Measurements from ENCODE around the gene HEXD. TPM values are rescaled to one million over a fixed set of nuclear protein-coding genes. Genes with fewer than 3 reads are reported as not detected.
"Not testable (repeated sequence)": the region's sequence is repeated elsewhere in the genome, so short reads cannot be mapped to it uniquely, and the experiment has no call there.

Gene HEXD
- total and polyA plus RNA-seq, 3 experiments from 2014 or later: 10.6 to 30.4 (median 29.6) TPM

- Histone ChIP-seq H3K36me3 (ENCODE audit: insufficient read depth, low read length) (no peaks in the 10 kb centered on the region), H3K27me3 (ENCODE audit: insufficient read depth, low read length, poor library complexity, severe bottlenecking) (peaks cover 10% of the 10 kb centered on the region), H3K4me1 (ENCODE audit: insufficient read depth, low read length) (peaks cover 5% of the 10 kb centered on the region), H3K9me3 (ENCODE audit: low read length) (no peaks in the 10 kb centered on the region), H3K4me3 (ENCODE audit: low read length) (no peak overlapping the region), H3K27ac (ENCODE audit: low read depth, low read length) (no peak overlapping the region)
- Mint-ChIP-seq H3K27me3 (peaks cover 32 to 39% of the 10 kb centered on the region in 2 donors), H3K4me1 (peaks cover 0 to 18% (median 7%) of the 10 kb centered on the region in 3 donors), H3K4me3 (no peak overlapping the region), H3K36me3 (no peaks in the 10 kb centered on the region), H3K27ac (no peak overlapping the region), H3K9me3 (no peaks in the 10 kb centered on the region)
- ChIA-PET POLR2A (no interaction called here), CTCF (no interaction called here)
- peak in 1 of 5 donors; percentile 25 for DNase-seq
Measured at GRCh38 chr17:82373731-82374625, 44.2 kb upstream of the HEXD start.

DNA sequence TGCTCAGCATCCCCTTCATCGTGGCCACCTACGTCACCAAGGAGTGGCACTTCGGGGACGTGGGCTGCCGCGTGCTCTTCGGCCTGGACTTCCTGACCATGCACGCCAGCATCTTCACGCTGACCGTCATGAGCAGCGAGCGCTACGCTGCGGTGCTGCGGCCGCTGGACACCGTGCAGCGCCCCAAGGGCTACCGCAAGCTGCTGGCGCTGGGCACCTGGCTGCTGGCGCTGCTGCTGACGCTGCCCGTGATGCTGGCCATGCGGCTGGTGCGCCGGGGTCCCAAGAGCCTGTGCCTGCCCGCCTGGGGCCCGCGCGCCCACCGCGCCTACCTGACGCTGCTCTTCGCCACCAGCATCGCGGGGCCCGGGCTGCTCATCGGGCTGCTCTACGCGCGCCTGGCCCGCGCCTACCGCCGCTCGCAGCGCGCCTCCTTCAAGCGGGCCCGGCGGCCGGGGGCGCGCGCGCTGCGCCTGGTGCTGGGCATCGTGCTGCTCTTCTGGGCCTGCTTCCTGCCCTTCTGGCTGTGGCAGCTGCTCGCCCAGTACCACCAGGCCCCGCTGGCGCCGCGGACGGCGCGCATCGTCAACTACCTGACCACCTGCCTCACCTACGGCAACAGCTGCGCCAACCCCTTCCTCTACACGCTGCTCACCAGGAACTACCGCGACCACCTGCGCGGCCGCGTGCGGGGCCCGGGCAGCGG, 43.4 kb upstream of the HEXD start:
- Histone ChIP-seq H3K4me3 (ENCODE audit: low read length) (no peak overlapping the region), H3K9me3 (ENCODE audit: low read length) (no peaks in the 10 kb centered on the region), H3K27ac (ENCODE audit: low read depth, low read length) (no peak overlapping the region), H3K4me1 (ENCODE audit: insufficient read depth, low read length) (peaks cover 5% of the 10 kb centered on the region), H3K27me3 (ENCODE audit: insufficient read depth, low read length, poor library complexity, severe bottlenecking) (peaks cover 7% of the 10 kb centered on the region), H3K36me3 (ENCODE audit: insufficient read depth, low read length) (no peaks in the 10 kb centered on the region)
- ChIA-PET CTCF (no interaction called here), POLR2A (interaction anchor here (0.5 kb wide), 1 partner anchor 181 kb away, joined by 7 read pairs; no protein-coding TSS in a partner anchor)
- no peak overlapping the region for H3K4me3 Mint-ChIP-seq
- peaks cover 28 to 37% of the 10 kb centered on the region in 2 donors for H3K27me3 Mint-ChIP-seq
- H3K27ac Mint-ChIP-seq: no peak overlapping the region
- H3K36me3 Mint-ChIP-seq: no peaks in the 10 kb centered on the region
- DNase-seq: peak in 1 of 5 donors; percentile 15
- H3K9me3 Mint-ChIP-seq: no peaks in the 10 kb centered on the region
- H3K4me1 Mint-ChIP-seq: peaks cover 0 to 18% (median 7%) of the 10 kb centered on the region in 3 donors

DNA sequence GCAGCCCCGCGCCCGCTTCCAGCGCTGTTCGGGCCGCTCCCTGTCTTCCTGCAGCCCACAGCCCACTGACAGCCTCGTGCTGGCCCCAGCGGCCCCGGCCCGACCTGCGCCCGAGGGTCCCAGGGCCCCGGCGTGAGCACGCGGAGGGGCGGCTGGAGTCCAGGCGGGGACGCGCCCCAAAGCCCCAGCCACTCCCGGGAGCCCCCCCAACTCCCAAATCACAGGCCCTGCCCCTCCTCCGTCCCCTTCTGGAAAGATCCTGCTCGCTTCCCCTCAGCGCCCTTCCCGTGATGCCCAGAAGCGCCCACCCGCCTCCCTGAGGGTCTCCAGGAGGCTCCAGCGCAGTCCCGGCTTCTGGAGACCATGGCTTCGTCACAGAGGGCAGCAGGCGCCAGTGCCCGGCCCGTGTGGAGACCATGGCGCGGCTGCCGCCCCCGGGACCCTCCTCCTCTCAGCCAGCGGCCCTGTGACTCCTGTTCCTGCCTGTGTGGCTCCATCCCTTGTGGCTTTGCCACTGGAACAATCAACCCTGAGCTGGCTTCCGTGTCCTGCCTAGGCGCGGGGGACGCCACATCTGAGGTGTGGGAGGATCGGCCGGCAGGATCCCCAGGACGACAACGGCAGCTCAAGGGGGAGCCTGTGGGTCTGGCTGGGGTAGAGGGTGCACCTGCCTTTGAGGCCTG, 42.6 kb upstream of the HEXD start:
- Mint-ChIP-seq H3K4me1 (peaks cover 0 to 15% (median 5%) of the 10 kb centered on the region in 3 donors), H3K36me3 (no peaks in the 10 kb centered on the region)

DNA sequence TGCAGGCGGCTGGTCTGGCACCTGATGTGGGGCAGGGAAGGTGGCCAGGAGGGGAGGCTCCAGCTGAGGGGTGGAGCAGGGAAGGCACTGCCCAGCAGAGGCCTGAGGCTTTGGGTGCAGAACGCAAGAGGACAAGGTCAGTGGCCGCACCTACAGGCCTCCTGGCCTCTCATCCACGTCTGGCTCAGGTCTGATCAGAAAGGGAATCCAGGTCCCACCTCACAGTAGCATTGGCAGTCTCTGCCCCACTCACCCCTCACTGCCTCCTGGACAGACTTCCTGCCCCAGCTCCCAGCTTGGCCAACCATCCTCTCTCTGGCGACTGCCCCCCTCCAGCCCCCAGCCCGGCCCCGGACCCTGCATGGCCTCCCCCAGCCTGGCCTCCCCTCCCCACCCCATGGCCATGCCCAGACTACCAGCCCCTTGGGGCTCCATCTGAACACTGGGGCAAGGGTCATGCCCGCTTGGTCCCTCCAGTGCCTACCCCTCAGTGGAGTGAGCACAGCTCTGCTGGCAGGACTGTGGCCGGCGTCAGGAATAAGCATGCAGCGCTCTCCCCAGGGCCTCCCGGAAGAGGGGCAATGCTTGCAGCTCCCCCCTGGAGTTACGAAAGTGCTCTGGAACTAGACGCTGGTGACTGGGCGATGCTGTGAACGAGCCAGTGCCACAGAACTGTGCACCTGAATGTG, 42.0 kb upstream of the HEXD start:
- H3K4me3 ChIP-seq (ENCODE audit: low read length): no peak overlapping the region
- CTCF ChIA-PET: no interaction called here
- H3K27me3 Mint-ChIP-seq: peaks cover 35 to 36% of the 10 kb centered on the region in 2 donors
- no peaks in the 10 kb centered on the region for H3K4me1 ChIP-seq (ENCODE audit: insufficient read depth, low read length)
- DNase-seq: peak in 1 of 5 donors; percentile 36
- H3K36me3 Mint-ChIP-seq: no peaks in the 10 kb centered on the region
- H3K27ac ChIP-seq (ENCODE audit: low read depth, low read length): no peak overlapping the region
- no peaks in the 10 kb centered on the region for H3K9me3 ChIP-seq (ENCODE audit: low read length)
- no peaks in the 10 kb centered on the region for H3K9me3 Mint-ChIP-seq
- POLR2A ChIA-PET: no interaction called here
- no peak overlapping the region for H3K27ac Mint-ChIP-seq
- H3K27me3 ChIP-seq (ENCODE audit: insufficient read depth, low read length, poor library complexity, severe bottlenecking): peaks cover under 1% of the 10 kb centered on the region
- peaks cover 0 to 13% (median 2%) of the 10 kb centered on the region in 3 donors for H3K4me1 Mint-ChIP-seq
- no peaks in the 10 kb centered on the region for H3K36me3 ChIP-seq (ENCODE audit: insufficient read depth, low read length)
- no peak overlapping the region for H3K4me3 Mint-ChIP-seq

More for the DNA sequence above, 42.6 kb upstream of the HEXD start:
- ChIA-PET POLR2A (no interaction called here), CTCF (no interaction called here)
- Histone ChIP-seq H3K4me1 (ENCODE audit: insufficient read depth, low read length) (peaks cover 4% of the 10 kb centered on the region), H3K4me3 (ENCODE audit: low read length) (no peak overlapping the region), H3K36me3 (ENCODE audit: insufficient read depth, low read length) (no peaks in the 10 kb centered on the region), H3K9me3 (ENCODE audit: low read length) (no peaks in the 10 kb centered on the region), H3K27me3 (ENCODE audit: insufficient read depth, low read length, poor library complexity, severe bottlenecking) (peaks cover 7% of the 10 kb centered on the region), H3K27ac (ENCODE audit: low read depth, low read length) (no peak overlapping the region)
- Mint-ChIP-seq H3K27me3 (peaks cover 31 to 38% of the 10 kb centered on the region in 2 donors), H3K4me3 (no peak overlapping the region), H3K27ac (no peak overlapping the region), H3K9me3 (no peaks in the 10 kb centered on the region)
- DNase-seq: peak in 1 of 5 donors; percentile 21

- POLR2A ChIA-PET; H3K27ac Mint-ChIP-seq; H3K4me3 ChIP-seq (ENCODE audit: low read length); DNase-seq; CTCF ChIA-PET; H3K9me3 Mint-ChIP-seq; H3K4me3 Mint-ChIP-seq; H3K36me3 Mint-ChIP-seq; H3K9me3 ChIP-seq (ENCODE audit: low read length); H3K36me3 ChIP-seq (ENCODE audit: insufficient read depth, low read length); H3K4me1 ChIP-seq (ENCODE audit: insufficient read depth, low read length); H3K27me3 ChIP-seq (ENCODE audit: insufficient read depth, low read length, poor library complexity, severe bottlenecking); H3K27ac ChIP-seq (ENCODE audit: low read depth, low read length): not testable (repeated sequence)
- Mint-ChIP-seq H3K4me1 (peaks cover 0 to 14% (median 7%) of the 10 kb centered on the region in 3 donors), H3K27me3 (peaks cover 35 to 41% of the 10 kb centered on the region in 2 donors)
Measured at GRCh38 chr17:82377294-82377693, 40.9 kb upstream of the HEXD start.

GRCh38 chr17:82377924-82378740, 40.0 kb upstream of the HEXD start:
- CTCF ChIA-PET: no interaction called here
- Histone ChIP-seq H3K36me3 (ENCODE audit: insufficient read depth, low read length) (no peaks in the 10 kb centered on the region), H3K27me3 (ENCODE audit: insufficient read depth, low read length, poor library complexity, severe bottlenecking) (no peaks in the 10 kb centered on the region), H3K27ac (ENCODE audit: low read depth, low read length) (no peak overlapping the region), H3K4me1 (ENCODE audit: insufficient read depth, low read length) (no peaks in the 10 kb centered on the region), H3K9me3 (ENCODE audit: low read length) (no peaks in the 10 kb centered on the region), H3K4me3 (ENCODE audit: low read length) (no peak overlapping the region)
- Mint-ChIP-seq H3K27me3 (peaks cover 28 to 33% of the 10 kb centered on the region in 2 donors), H3K27ac (no peak overlapping the region), H3K4me1 (peaks cover 0 to 7% (median 7%) of the 10 kb centered on the region in 3 donors), H3K36me3 (no peaks in the 10 kb centered on the region), H3K9me3 (no peaks in the 10 kb centered on the region), H3K4me3 (no peak overlapping the region)
- peak in 1 of 5 donors; percentile 24 for DNase-seq
- POLR2A ChIA-PET: no interaction called here

DNA sequence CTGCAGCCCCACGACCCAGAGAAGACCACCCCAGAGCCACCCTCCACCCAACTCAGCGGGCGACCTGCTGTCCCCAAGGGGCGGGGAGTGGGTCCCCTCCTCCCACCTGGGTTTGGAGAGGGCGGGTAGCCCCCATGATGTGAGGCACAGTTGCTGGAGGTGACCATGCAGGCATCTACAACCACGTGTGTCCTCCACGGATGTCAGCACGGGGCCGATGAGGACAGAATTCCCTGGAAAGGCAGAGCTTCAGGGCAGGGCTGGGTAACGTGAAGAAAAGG, 39.5 kb upstream of the HEXD start:
- POLR2A ChIA-PET: no interaction called here
- Mint-ChIP-seq H3K27me3 (peaks cover 22 to 29% of the 10 kb centered on the region in 2 donors), H3K27ac (peak overlapping the region in 1 of 8 donors; percentile 17), H3K36me3 (no peaks in the 10 kb centered on the region), H3K4me3 (no peak overlapping the region), H3K9me3 (no peaks in the 10 kb centered on the region), H3K4me1 (peaks cover 0 to 7% (median 7%) of the 10 kb centered on the region in 3 donors)
- no peaks in the 10 kb centered on the region for H3K9me3 ChIP-seq (ENCODE audit: low read length)
- DNase-seq: peak in 1 of 5 donors; percentile 41
- no peak overlapping the region for H3K27ac ChIP-seq (ENCODE audit: low read depth, low read length)
- no peaks in the 10 kb centered on the region for H3K36me3 ChIP-seq (ENCODE audit: insufficient read depth, low read length)
- H3K4me3 ChIP-seq (ENCODE audit: low read length): no peak overlapping the region
- CTCF ChIA-PET: no interaction called here
- no peaks in the 10 kb centered on the region for H3K4me1 ChIP-seq (ENCODE audit: insufficient read depth, low read length)
- H3K27me3 ChIP-seq (ENCODE audit: insufficient read depth, low read length, poor library complexity, severe bottlenecking): no peaks in the 10 kb centered on the region

Data from CD8-positive, alpha-beta memory T cell (primary cell).